GM12878 (cell line): Measurements from ENCODE around the gene LST1. TPM values are rescaled to one million over a fixed set of nuclear protein-coding genes. Genes with fewer than 3 reads are reported as not detected.

Experiments
- ATAC-seq: fragments of 200-7000 bp; cut with Tn5 transposase; 3 replicates; pipeline ENCODE4 v1.9.1; 2020; ENCODE audit warnings: mild to moderate bottlenecking, moderate library complexity
- BruUV-seq: library from RNA; stranded (reverse); fragments of 400-500 nt; replicated peaks from 2 replicates; lab custom pipeline; 2021; lab: Mats Ljungman, UMichigan
- CTCF ChIA-PET: fragments of 300-600 bp; sonication (Branson Sonifier 250); formaldehyde crosslinking; extraction: SDS; loops from one replicate; lab custom pipeline; 2021; ENCODE audit warnings: inconsistent platforms; lab: Yijun Ruan, JAX
- POLR2A ChIA-PET: fragments of 350-600 bp; formaldehyde crosslinking; extraction: SDS; loops from one replicate; lab custom pipeline; 2021; ENCODE audit warnings: inconsistent platforms; lab: Charles Lee
- RAD21 ChIA-PET: fragments of 300-600 bp; sonication (Branson Sonifier 250); formaldehyde crosslinking; loops from one replicate; lab custom pipeline; 2023; ENCODE audit warnings: antibody characterized with exemption; ENCODE audit not compliant: unreplicated experiment; lab: Charles Lee
- SMC1A ChIA-PET: fragments of 300-600 bp; sonication (Branson Sonifier 250); formaldehyde crosslinking; loops from one replicate; lab custom pipeline; 2023; ENCODE audit not compliant: unreplicated experiment, uncharacterized antibody; lab: Charles Lee
- DNase-seq: peaks from one replicate; pipeline ENCODE4 v3.0.0-alpha.2; 2011; ENCODE audit warnings: low read depth, low spot score
- FAIRE-seq: peaks from 3 replicates; lab custom pipeline; 2011; peaks lifted over from hg19 to GRCh38; lab: Jason Lieb, UNC
- H2AFZ ChIP-seq: 2 replicates; pipeline ENCODE4 v1.6.0; 2011; ENCODE audit warnings: low read depth, low read length, control low read depth; ENCODE audit not compliant: control insufficient read depth
- H3K27ac ChIP-seq: 2 replicates; pipeline ENCODE4 v1.5.1; 2011; ENCODE audit warnings: control low read depth; ENCODE audit not compliant: control insufficient read depth, insufficient read depth
- H3K27me3 ChIP-seq, 2 experiments: replicated peaks in 1 of 2; 2 replicates each; pipeline versions ENCODE4 v1.6.0 to v1.6.1; 2011; ENCODE audit warnings: low read length in 1 of 2; ENCODE audit not compliant: control insufficient read depth in 2 of 2, insufficient read depth in 2 of 2
- H3K36me3 ChIP-seq, 2 experiments: 2 replicates each; pipeline ENCODE4 v1.5.1; 2011; ENCODE audit warnings: low read length in 1 of 2; ENCODE audit not compliant: control insufficient read depth in 2 of 2, insufficient read depth in 2 of 2
- H3K4me1 ChIP-seq: 2 replicates; pipeline ENCODE4 v1.6.1; 2011; ENCODE audit warnings: mild to moderate bottlenecking, low read length, moderate library complexity, mixed read lengths; ENCODE audit not compliant: control insufficient read depth, insufficient read depth
- H3K4me2 ChIP-seq: 2 replicates; pipeline ENCODE4 v1.6.0; 2011; ENCODE audit warnings: control low read depth; ENCODE audit not compliant: control insufficient read depth, insufficient read depth
- H3K4me3 ChIP-seq: fragments of 200-600 bp; sonication (generic); 2 replicates; pipeline ENCODE4 v1.5.1; 2016
- H3K79me2 ChIP-seq: 2 replicates; pipeline ENCODE4 v1.6.0; 2011; ENCODE audit warnings: low read length; ENCODE audit not compliant: control insufficient read depth, insufficient read depth
- H3K9ac ChIP-seq: 2 replicates; pipeline ENCODE4 v1.8.0; 2011; ENCODE audit warnings: low read length, control low read depth, mixed read lengths; ENCODE audit not compliant: control insufficient read depth, insufficient read depth
- H3K9me3 ChIP-seq: replicated peaks from 3 replicates; pipeline ENCODE4 v1.5.1; 2011; ENCODE audit warnings: mild to moderate bottlenecking, low read length; ENCODE audit not compliant: control insufficient read depth, insufficient read depth
- H4K20me1 ChIP-seq: 2 replicates; pipeline ENCODE4 v1.6.0; 2011; ENCODE audit not compliant: control insufficient read depth, insufficient read depth
- CTCF ChIP-seq, 3 experiments: IDR thresholded peaks in 2 of 3; conservative IDR thresholded peaks in 1 of 3; 2 replicates each; pipeline ENCODE4 v1.5.1; 2011; ENCODE audit warnings: low read depth in 3 of 3, low read length in 3 of 3, mild to moderate bottlenecking in 3 of 3, control low read depth in 2 of 3, moderate library complexity in 2 of 3, inconsistent platforms in 1 of 3, mixed read lengths in 1 of 3; ENCODE audit not compliant: control insufficient read depth in 2 of 3, insufficient read depth in 1 of 3; ENCODE audit errors: extremely low read depth in 1 of 3
- EZH2 ChIP-seq: IDR thresholded peaks from 2 replicates; pipeline ENCODE4 v1.6.1; 2012; ENCODE audit warnings: low read depth, mild to moderate bottlenecking, control low read depth, inconsistent platforms, low read length, borderline replicate concordance; ENCODE audit not compliant: control insufficient read depth
- MEF2A ChIP-seq: IDR thresholded peaks from 2 replicates; pipeline ENCODE4 v1.6.1; 2011; ENCODE audit warnings: low read depth, mild to moderate bottlenecking, low read length, moderate library complexity; ENCODE audit not compliant: insufficient read depth
- PKNOX1 ChIP-seq: fragments of 450-650 bp; IDR thresholded peaks from 2 replicates; pipeline ENCODE4 v1.6.1; 2016; ENCODE audit warnings: mild to moderate bottlenecking
- SREBF1 ChIP-seq: IDR thresholded peaks from 2 replicates; pipeline ENCODE4 v1.6.1; 2012; ENCODE audit warnings: mild to moderate bottlenecking, low read length
- ZNF687 ChIP-seq: fragments of 450-650 bp; IDR thresholded peaks from 2 replicates; pipeline ENCODE4 v1.6.1; 2017; ENCODE audit warnings: mild to moderate bottlenecking, moderate library complexity
- whole genome bisulfite sequencing: methylation state at CpG from one replicate; pipeline ENCODE4 v1.1.6; 2016; ENCODE audit warnings: low lambda C conversion rate; ENCODE audit not compliant: insufficient replicate concordance, insufficient coverage; ENCODE audit errors: missing lambda C conversion rate; 5-methylcytosine and 5-hydroxymethylcytosine counted together
- in situ Hi-C: fragments of 300-500 bp; cut with MboI; formaldehyde crosslinking; loops from 9 replicates; pipeline ENCODE4 v1.14.3; 2018; ENCODE audit warnings: mixed read lengths
- intact Hi-C: fragments of 100-400 bp; cut with micrococcal nuclease; formaldehyde crosslinking; loops from one replicate; pipeline ENCODE4 v1.14.2; 2022; ENCODE audit not compliant: unreplicated experiment
- polyA plus RNA-seq, 11 experiments: library from polyadenylated mRNA; depleted of rRNA in 4 of 11; unstranded in 6 of 11; stranded (reverse) in 5 of 11; fragments of >200 nt; fragmentation: Nextera tagmentation in 4 of 11; fragmentation: Illumina TruSeq in 1 of 11; extraction: Ambion mirVana in 4 of 11; extraction: Trizol in 1 of 11; gene quantifications; 1 replicate in 1 of 11; 2 replicates in 10 of 11; pipeline versions ENCODE4 v1.2.1 to v1.2.3, GENCODE V29; 2011 to 2016; ENCODE audit warnings: inconsistent platforms in 2 of 11, missing spikeins in 2 of 11, low read depth in 1 of 11
- total RNA-seq, 4 experiments: library from RNA; depleted of rRNA in 3 of 4; stranded (reverse); fragments of >200 nt in 3 of 4; fragmentation: Illumina TruSeq in 1 of 4; extraction: Trizol in 1 of 4; gene quantifications; 2 replicates each; pipeline versions ENCODE4 v1.2.1 to v1.2.3, GENCODE V29; 2013 to 2021
- TF ChIP-seq, protein P1 (sequence below): IDR thresholded peaks from 2 replicates; pipeline ENCODE4 v1.6.1; 2011; ENCODE audit warnings: mild to moderate bottlenecking, low read depth, low read length, moderate library complexity; ENCODE audit not compliant: insufficient replicate concordance
- TF ChIP-seq, protein P2 (sequence below): IDR thresholded peaks from 2 replicates; pipeline ENCODE4 v1.6.1; 2011; ENCODE audit warnings: borderline replicate concordance, low read depth, mild to moderate bottlenecking, moderate library complexity, mixed read lengths, low read length; ENCODE audit not compliant: insufficient read depth; ENCODE audit errors: extremely low read length
- TF ChIP-seq, protein P3 (sequence below): fragments of 450-650 bp; IDR thresholded peaks from 2 replicates; pipeline ENCODE4 v1.6.1; 2017; ENCODE audit warnings: mild to moderate bottlenecking, low read depth, inconsistent platforms; ENCODE audit not compliant: poor library complexity, severe bottlenecking

Gene LST1
- total and polyA plus RNA-seq, 10 of the 15 experiments (the other 5 are each of a cell fraction or from before 2014, with no cell fraction given) = 4.1 to 35.5 (median 16.4) TPM

DNA sequence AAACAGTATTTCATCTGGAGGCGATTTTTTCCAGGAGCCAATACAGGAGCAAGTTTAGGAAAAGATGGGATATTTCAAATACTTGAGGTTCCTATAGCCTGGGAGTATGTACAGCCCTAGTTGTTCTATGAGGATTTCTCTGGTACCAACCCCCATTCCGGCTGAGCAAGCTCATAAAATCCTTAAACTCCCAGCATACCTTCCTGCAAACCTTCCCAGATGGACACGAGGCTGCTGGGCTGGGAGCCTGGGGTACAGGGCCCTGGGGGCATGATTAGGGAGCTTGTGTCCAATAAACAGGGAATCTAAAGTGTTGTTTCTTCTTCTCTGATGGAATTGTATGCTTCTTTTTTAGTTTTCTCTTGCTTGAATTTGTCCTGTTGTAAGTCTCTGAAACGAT is 35.9 kb downstream of the LST1 start:
- no peaks in the 10 kb centered on the region for H3K27me3 ChIP-seq
- H3K9ac ChIP-seq = peak overlapping the region; percentile 99
- peaks cover 39% of the 10 kb centered on the region for H3K79me2 ChIP-seq
- intact Hi-C loops = no loop called here
- 7% methylated on average over 4 of the region's 4 CpGs for WGBS
- in situ Hi-C loops = no loop called here
- H3K9me3 ChIP-seq = no peaks in the 10 kb centered on the region
- POLR2A ChIA-PET = interaction anchor here (0.6 to 5.2 kb wide), 19 partner anchors 12 to 313 kb away, joined by 3 to 58 read pairs (median 3); partner anchors contain the start of genes ABHD16A, APOM, BAG6 and C6orf47
- RAD21 ChIA-PET = interaction anchor here (0.6 to 2.6 kb wide), 7 partner anchors 23 to 208 kb away, joined by 3 to 11 read pairs (median 3); partner anchors contain the start of genes ATP6V1G2, BAG6, NFKBIL1 and TNF
- peaks cover 4% of the 10 kb centered on the region; the same call in 1 of the 2 replicates for H4K20me1 ChIP-seq
- no peak overlapping the region for H2AFZ ChIP-seq
- H3K36me3 ChIP-seq = peaks cover 26 to 32% of the 10 kb centered on the region in 2 experiments
- peaks cover 3% of the 10 kb centered on the region for H3K4me1 ChIP-seq
- FAIRE-seq (no peak), ATAC-seq (no peak), DNase-seq (no peak)
- no TSS peak for BruUV-seq
- SMC1A ChIA-PET = interaction anchor here (0.7 to 2.9 kb wide), 16 partner anchors 12 to 241 kb away, joined by 3 to 15 read pairs (median 4); partner anchors contain the start of genes BAG6, C6orf47, DDX39B and GPANK1
- H3K4me3 ChIP-seq = peak overlapping the region; percentile 86
- CTCF ChIA-PET = interaction anchor here (0.9 to 3.0 kb wide), 11 partner anchors 22 to 81 kb away, joined by 3 to 17 read pairs (median 4); partner anchors contain the start of genes ABHD16A, ATP6V1G2, BAG6 and LY6G5C
- H3K4me2 ChIP-seq = peak overlapping the region; percentile 74
- peak overlapping the region; percentile 96 for H3K27ac ChIP-seq
- TF ChIP-seq MEF2A = no peak
- TF ChIP-seq, protein P1, sequence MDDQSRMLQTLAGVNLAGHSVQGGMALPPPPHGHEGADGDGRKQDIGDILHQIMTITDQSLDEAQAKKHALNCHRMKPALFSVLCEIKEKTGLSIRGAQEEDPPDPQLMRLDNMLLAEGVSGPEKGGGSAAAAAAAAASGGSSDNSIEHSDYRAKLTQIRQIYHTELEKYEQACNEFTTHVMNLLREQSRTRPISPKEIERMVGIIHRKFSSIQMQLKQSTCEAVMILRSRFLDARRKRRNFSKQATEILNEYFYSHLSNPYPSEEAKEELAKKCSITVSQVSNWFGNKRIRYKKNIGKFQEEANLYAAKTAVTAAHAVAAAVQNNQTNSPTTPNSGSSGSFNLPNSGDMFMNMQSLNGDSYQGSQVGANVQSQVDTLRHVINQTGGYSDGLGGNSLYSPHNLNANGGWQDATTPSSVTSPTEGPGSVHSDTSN = no peak
- no peak for TF ChIP-seq PKNOX1
- TF ChIP-seq ZNF687 = no peak
- no peak for TF ChIP-seq CTCF (IDR thresholded peaks at IDR 0.05 in 2 of 3, conservative IDR thresholded peaks at IDR 0.05 in 1 of 3; ENCODE audit: control insufficient read depth in 2 of 3, extremely low read depth in 1 of 3, insufficient read depth in 1 of 3, low read depth in 3 of 3, low read length in 3 of 3)
- TF ChIP-seq SREBF1 = no peak
- TF ChIP-seq, protein P2, sequence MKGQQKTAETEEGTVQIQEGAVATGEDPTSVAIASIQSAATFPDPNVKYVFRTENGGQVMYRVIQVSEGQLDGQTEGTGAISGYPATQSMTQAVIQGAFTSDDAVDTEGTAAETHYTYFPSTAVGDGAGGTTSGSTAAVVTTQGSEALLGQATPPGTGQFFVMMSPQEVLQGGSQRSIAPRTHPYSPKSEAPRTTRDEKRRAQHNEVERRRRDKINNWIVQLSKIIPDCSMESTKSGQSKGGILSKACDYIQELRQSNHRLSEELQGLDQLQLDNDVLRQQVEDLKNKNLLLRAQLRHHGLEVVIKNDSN = no peak
- TF ChIP-seq, protein P3, sequence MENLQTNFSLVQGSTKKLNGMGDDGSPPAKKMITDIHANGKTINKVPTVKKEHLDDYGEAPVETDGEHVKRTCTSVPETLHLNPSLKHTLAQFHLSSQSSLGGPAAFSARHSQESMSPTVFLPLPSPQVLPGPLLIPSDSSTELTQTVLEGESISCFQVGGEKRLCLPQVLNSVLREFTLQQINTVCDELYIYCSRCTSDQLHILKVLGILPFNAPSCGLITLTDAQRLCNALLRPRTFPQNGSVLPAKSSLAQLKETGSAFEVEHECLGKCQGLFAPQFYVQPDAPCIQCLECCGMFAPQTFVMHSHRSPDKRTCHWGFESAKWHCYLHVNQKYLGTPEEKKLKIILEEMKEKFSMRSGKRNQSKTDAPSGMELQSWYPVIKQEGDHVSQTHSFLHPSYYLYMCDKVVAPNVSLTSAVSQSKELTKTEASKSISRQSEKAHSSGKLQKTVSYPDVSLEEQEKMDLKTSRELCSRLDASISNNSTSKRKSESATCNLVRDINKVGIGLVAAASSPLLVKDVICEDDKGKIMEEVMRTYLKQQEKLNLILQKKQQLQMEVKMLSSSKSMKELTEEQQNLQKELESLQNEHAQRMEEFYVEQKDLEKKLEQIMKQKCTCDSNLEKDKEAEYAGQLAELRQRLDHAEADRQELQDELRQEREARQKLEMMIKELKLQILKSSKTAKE = no peak
- no peak for TF ChIP-seq EZH2
